Right renal cortex interstitium (tissue), 3 donors: ENCODE results near the gene RHBDF1. TPM values are rescaled to one million over a fixed set of nuclear protein-coding genes. Genes with fewer than 3 reads are reported as not detected.
"Not testable (repeated sequence)": the region's sequence is repeated elsewhere in the genome, so short reads cannot be mapped to it uniquely, and the experiment has no call there.

ENCODE experiments used
- DNase-seq, 3 donors: peaks; one replicate each; pipeline ENCODE4 v3.0.0-alpha.2; 2013; ENCODE audit warnings: low read depth in 3 of 3, low spot score in 2 of 3
- polyA plus RNA-seq, 3 donors: library from polyadenylated mRNA; unstranded; fragments of 120-200 nt; gene quantifications; one replicate each; pipeline ENCODE4 v1.2.1, GENCODE V29; 2013; ENCODE audit not compliant: insufficient read length in 3 of 3

The RHBDF1 gene
- polyA plus RNA-seq, 3 donors = 20.1 to 20.8 (median 20.7) TPM

- no peak for DNase-seq
Measured at GRCh38 chr16:41439-42068, 30.9 kb downstream of the RHBDF1 start.

- no peak for DNase-seq
Measured at GRCh38 chr16:38941-39892, 33.2 kb downstream of the RHBDF1 start.

GRCh38 chr16:38206-38605 is 34.2 kb downstream of the RHBDF1 start:
- DNase-seq = not testable (repeated sequence)

GRCh38 chr16:37511-37910 is 34.9 kb downstream of the RHBDF1 start:
- DNase-seq = no peak

- DNase-seq = no peak
Measured at GRCh38 chr16:36336-36984, 36.0 kb downstream of the RHBDF1 start.

GRCh38 chr16:35678-36305 is 36.6 kb downstream of the RHBDF1 start:
- no peak for DNase-seq

- no peak for DNase-seq
Measured at GRCh38 chr16:35011-35677, 37.3 kb downstream of the RHBDF1 start.

- no peak for DNase-seq
Measured at GRCh38 chr16:34648-34987, 37.8 kb downstream of the RHBDF1 start.

- no peak for DNase-seq
Measured at GRCh38 chr16:33877-34647, 38.4 kb downstream of the RHBDF1 start.

GRCh38 chr16:33154-33876 is 39.1 kb downstream of the RHBDF1 start:
- DNase-seq = not testable (repeated sequence)

GRCh38 chr16:30627-31026 is 41.8 kb downstream of the RHBDF1 start:
- DNase-seq = not testable (repeated sequence)

- not testable (repeated sequence) for DNase-seq
Measured at GRCh38 chr16:25926-26348, 46.5 kb downstream of the RHBDF1 start.

- not testable (repeated sequence) for DNase-seq
Measured at GRCh38 chr16:24151-24550, 48.3 kb downstream of the RHBDF1 start.

GRCh38 chr16:20886-21285 is 51.5 kb downstream of the RHBDF1 start:
- DNase-seq = not testable (repeated sequence)

GRCh38 chr16:17062-17765 is 55.2 kb downstream of the RHBDF1 start:
- DNase-seq = not testable (repeated sequence)

GRCh38 chr16:10772-11171 is 61.7 kb downstream of the RHBDF1 start:
- not testable (repeated sequence) for DNase-seq

GRCh38 chr16:9903-10665 is 62.3 kb downstream of the RHBDF1 start:
- no peak for DNase-seq
